ENCODE results near the gene XPO4.

DNA sequence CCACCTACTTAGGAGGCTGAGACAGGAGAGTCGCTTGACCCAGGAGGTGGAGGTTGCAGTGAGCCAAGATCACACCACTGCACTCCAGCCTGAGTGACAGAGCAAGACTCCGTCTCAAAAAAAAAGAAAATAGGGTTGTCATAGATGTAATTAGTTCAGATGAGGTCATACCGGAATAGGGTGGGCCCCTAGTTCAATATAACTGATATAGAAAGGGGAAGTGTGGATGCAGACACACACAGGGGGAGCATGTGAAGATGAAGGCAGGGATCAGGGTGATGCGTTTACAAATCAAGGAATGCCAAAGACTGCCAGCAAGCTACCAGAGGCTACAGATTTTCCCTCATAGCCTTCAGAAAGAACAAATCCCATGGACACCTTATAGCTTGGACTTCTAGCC is 104.5 kb downstream of the XPO4 start:
- TF ChIP-seq CTCF (IDR thresholded peaks at IDR 0.05) (no peak), POLR2A (IDR thresholded peaks at IDR 0.05) (no peak), EP300 (IDR thresholded peaks at IDR 0.05) (no peak)

All from suprapubic skin (tissue), 3 donors.